Measurements from ENCODE around the gene MAP4K1. TPM values are rescaled to one million over a fixed set of nuclear protein-coding genes. Genes with fewer than 3 reads are reported as not detected.

The MAP4K1 gene
- total RNA-seq, 4 donors from 2014 or later = 0.31 to 0.97 (median 0.78) TPM; not detected in 1

GRCh38 chr19:38577826-38578225, 39.9 kb downstream of the MAP4K1 start:
- peak in 1 of 2 donors; percentile 7 for ATAC-seq
- in situ Hi-C loops (cut with MboI; ENCODE audit: low sequenced_read_pairs in 4 of 4) = no loop called here
- H3K36me3 ChIP-seq = peaks cover 0 to 93% of the 10 kb centered on the region in 2 donors

GRCh38 chr19:38571682-38572081, 46.1 kb downstream of the MAP4K1 start:
- Histone ChIP-seq H3K4me1 (no peaks in the 10 kb centered on the region), H3K27ac (peak overlapping the region in 2 of 4 donors; percentile 51 to 62), H3K9me3 (no peaks in the 10 kb centered on the region), H3K27me3 (no peaks in the 10 kb centered on the region), H3K36me3 (peaks cover 0 to 98% of the 10 kb centered on the region in 2 donors), H3K4me3 (no peak overlapping the region)
- ATAC-seq (no peak), DNase-seq (no peak)
- TF ChIP-seq POLR2A (IDR thresholded peaks at IDR 0.05) (no peak), CTCF (IDR thresholded peaks at IDR 0.05 in 4 of 5, conservative IDR thresholded peaks at IDR 0.05 in 1 of 5) (no peak)
- intact Hi-C loops (cut with DNase I; ENCODE audit: low total_unique reads) = loop anchor here (1.0 kb wide), 1 partner anchor 58 kb away; no protein-coding TSS in a partner anchor
- in situ Hi-C loops (cut with MboI; ENCODE audit: low sequenced_read_pairs in 4 of 4) = no loop called here

More at GRCh38 chr19:38577826-38578225, 39.9 kb downstream of the MAP4K1 start:
- Histone ChIP-seq H3K4me1 (no peaks in the 10 kb centered on the region), H3K9me3 (no peaks in the 10 kb centered on the region), H3K27ac (peak overlapping the region; percentile 37 to 80 (median 59)), H3K4me3 (no peak overlapping the region), H3K27me3 (no peaks in the 10 kb centered on the region)
- intact Hi-C loops (cut with DNase I; ENCODE audit: low total_unique reads) = no loop called here
- TF ChIP-seq POLR2A (IDR thresholded peaks at IDR 0.05) (no peak), CTCF (IDR thresholded peaks at IDR 0.05 in 4 of 5, conservative IDR thresholded peaks at IDR 0.05 in 1 of 5) (no peak)
- DNase-seq = peak in 1 of 2 donors; percentile 54

GRCh38 chr19:38569368-38569983, 48.3 kb downstream of the MAP4K1 start:
- no peak for TF ChIP-seq POLR2A (IDR thresholded peaks at IDR 0.05)
- Histone ChIP-seq H3K9me3 (no peaks in the 10 kb centered on the region), H3K36me3 (peaks cover 0 to 89% of the 10 kb centered on the region in 2 donors), H3K27ac (peak overlapping the region; percentile 12 to 62 (median 44)), H3K4me1 (no peaks in the 10 kb centered on the region), H3K4me3 (no peak overlapping the region), H3K27me3 (no peaks in the 10 kb centered on the region)
- in situ Hi-C loops (cut with MboI; ENCODE audit: low sequenced_read_pairs in 4 of 4) = no loop called here
- ATAC-seq = no peak
- intact Hi-C loops (cut with DNase I; ENCODE audit: low total_unique reads) = loop anchor here (5.0 kb wide), 1 partner anchor 42 kb away; no protein-coding TSS in a partner anchor
- DNase-seq = no peak

GRCh38 chr19:38565691-38566105, 52.1 kb downstream of the MAP4K1 start:
- in situ Hi-C loops (cut with MboI; ENCODE audit: low sequenced_read_pairs in 4 of 4) = no loop called here
- intact Hi-C loops (cut with DNase I; ENCODE audit: low total_unique reads) = loop anchor here (5.0 kb wide), 1 partner anchor 38 kb away; no protein-coding TSS in a partner anchor
- no peak for DNase-seq
- Histone ChIP-seq H3K4me1 (no peaks in the 10 kb centered on the region), H3K27ac (no peak overlapping the region), H3K4me3 (no peak overlapping the region), H3K9me3 (no peaks in the 10 kb centered on the region), H3K27me3 (no peaks in the 10 kb centered on the region), H3K36me3 (peaks cover 0 to 90% of the 10 kb centered on the region in 2 donors)
- no peak for ATAC-seq
- TF ChIP-seq CTCF (IDR thresholded peaks at IDR 0.05 in 4 of 5, conservative IDR thresholded peaks at IDR 0.05 in 1 of 5) (no peak), POLR2A (IDR thresholded peaks at IDR 0.05) (no peak)

- Histone ChIP-seq H3K36me3 (peaks cover 0 to 86% of the 10 kb centered on the region in 2 donors), H3K4me1 (no peaks in the 10 kb centered on the region), H3K4me3 (no peak overlapping the region), H3K27ac (no peak overlapping the region), H3K9me3 (no peaks in the 10 kb centered on the region), H3K27me3 (no peaks in the 10 kb centered on the region)
- TF ChIP-seq CTCF (IDR thresholded peaks at IDR 0.05 in 4 of 5, conservative IDR thresholded peaks at IDR 0.05 in 1 of 5) (no peak), POLR2A (IDR thresholded peaks at IDR 0.05) (no peak)
- intact Hi-C loops (cut with DNase I; ENCODE audit: low total_unique reads) (loop anchor here (5.0 kb wide), 1 partner anchor 38 kb away; no protein-coding TSS in a partner anchor), in situ Hi-C loops (cut with MboI; ENCODE audit: low sequenced_read_pairs in 4 of 4) (no loop called here)
- ATAC-seq = no peak
- DNase-seq = no peak
Measured at GRCh38 chr19:38564981-38565690, 52.6 kb downstream of the MAP4K1 start.

Measured in gastrocnemius medialis (tissue), 4 donors.